CD4-positive, alpha-beta T cell treated with Interleukin-4 for 4 hours (primary cell): ENCODE measurements around the gene TUBB4A.
A peak's percentile ranks its signal among the peaks of the same experiment; 100 is the strongest.
"Not testable (repeated sequence)": the region's sequence is repeated elsewhere in the genome, so short reads cannot be mapped to it uniquely, and the experiment has no call there.

Experiments
- DNase-seq: peaks from one replicate; pipeline ENCODE4 v3.0.0-alpha.2; 2020

Gene TUBB4A

DNA sequence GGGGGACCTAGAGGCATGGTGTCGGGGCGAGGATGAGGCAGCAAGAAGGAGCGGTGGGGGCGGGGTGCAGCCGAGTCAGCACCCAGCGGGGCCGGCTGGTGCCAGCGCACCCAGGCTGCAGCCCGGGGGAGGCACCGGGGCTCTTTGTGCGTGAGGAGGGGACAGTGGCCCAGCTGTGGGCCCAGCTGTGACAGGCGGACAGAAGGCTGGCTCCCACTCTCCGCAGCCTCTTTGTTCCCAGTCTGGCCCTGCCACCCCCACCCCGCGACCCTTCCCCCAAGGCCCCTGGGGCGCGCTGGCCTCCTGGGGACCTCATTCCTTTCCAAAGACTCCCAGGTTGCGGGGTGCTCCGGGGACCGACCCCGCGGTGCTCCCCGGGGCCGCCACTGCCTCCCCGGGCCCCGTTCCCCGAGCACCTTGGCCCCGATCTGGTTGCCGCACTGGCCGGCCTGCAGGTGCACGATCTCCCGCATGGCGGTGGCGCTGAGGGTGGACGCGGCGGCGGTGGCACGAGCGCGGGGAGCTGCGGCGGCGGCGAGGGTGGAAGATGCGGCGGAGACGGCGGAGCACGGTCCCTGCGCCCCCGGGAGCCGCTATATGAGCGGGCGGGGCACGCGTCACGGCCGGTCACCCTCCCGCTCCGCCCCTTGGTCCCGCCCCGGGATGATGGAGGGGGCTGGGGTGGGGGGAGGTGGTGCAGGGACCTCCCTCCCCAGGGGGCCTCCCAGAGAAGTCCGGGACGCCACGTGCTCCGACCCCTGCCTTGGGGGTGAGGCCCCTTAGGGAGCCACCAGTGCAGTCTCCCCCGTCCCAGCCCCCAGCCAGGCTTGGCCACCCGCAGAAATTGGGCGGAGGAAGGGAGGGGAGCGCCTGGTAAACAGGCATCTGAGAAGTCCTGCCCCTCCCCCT, at the start of gene TUBB4A:
TSS of gene TUBB4A (minus strand) at position 570 of the 909 bp plus-strand sequence. CDS start at position 473, 97 bp downstream.
- no peak for DNase-seq

DNA sequence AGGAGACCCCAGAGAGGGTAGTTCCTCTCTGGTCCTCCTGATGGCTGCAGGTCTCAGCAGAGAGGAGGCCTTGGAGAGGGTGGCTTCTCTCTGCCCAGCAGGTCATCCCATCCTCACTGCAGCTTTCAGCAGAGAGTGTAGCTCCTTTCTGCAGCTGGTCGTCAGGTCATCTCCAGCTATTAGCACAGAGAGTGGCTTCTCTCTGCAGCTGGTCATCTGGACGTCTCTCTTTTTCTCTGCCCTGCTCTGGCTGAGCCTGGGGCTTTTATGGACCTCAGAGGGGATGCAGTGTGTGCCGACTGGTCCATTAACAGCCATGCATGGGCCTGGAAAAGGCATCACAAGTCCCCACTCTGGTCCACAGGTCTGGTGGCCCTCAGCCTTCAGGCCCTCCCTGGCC, 49.0 kb upstream of the TUBB4A start:
- DNase-seq: no peak

DNA sequence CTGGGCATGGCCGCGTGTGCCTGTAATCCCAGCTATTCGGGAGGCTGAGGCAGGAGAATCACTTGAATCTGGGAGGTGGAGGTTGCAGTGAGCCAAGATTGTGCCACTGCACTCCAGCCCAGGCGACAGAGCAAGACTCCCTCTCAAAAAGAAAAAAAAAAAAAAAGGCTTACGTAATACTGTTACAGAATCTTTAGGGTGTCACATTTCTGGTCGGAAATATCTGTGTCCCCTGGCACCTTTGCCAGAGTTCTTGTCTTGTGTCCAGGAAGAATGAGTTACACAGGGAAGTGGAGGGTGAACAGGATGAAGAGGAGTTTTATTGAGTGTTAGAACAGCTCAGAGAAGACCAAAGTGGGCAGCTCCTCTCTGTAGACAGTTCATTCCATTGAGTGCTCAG, 48.6 kb upstream of the TUBB4A start:
- not testable (repeated sequence) for DNase-seq

DNA sequence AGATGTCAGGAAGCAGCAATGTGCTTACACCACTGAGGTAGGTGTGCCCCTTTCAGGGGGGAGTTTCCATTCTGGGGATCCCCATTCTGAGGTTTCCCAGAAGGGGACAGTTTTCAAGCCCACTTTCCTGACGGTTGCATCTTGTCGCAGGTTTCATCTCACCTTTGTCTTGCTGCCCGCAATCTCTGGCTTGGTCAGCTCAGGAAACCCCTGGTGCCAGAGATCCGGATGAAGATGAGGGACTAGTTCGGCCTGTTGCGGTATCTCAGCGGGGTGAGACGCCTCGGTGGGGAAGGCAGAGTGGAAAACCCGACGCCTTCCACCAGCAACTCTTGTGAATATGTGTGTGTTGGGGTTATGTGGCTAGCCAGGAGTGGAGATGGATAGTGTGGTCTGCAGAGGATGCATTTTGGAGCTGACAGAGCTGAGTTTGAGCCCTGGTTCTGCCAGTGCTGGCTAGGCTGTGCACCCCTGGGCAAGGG, 41.8 kb upstream of the TUBB4A start:
- no peak for DNase-seq

- DNase-seq: no peak
Observed at GRCh38 chr19:6540918-6541689, 39.0 kb upstream of the TUBB4A start.

- no peak for DNase-seq
Observed at GRCh38 chr19:6539514-6539913, 37.4 kb upstream of the TUBB4A start.

- no peak for DNase-seq
Observed at GRCh38 chr19:6535558-6536137, 33.5 kb upstream of the TUBB4A start.

DNA sequence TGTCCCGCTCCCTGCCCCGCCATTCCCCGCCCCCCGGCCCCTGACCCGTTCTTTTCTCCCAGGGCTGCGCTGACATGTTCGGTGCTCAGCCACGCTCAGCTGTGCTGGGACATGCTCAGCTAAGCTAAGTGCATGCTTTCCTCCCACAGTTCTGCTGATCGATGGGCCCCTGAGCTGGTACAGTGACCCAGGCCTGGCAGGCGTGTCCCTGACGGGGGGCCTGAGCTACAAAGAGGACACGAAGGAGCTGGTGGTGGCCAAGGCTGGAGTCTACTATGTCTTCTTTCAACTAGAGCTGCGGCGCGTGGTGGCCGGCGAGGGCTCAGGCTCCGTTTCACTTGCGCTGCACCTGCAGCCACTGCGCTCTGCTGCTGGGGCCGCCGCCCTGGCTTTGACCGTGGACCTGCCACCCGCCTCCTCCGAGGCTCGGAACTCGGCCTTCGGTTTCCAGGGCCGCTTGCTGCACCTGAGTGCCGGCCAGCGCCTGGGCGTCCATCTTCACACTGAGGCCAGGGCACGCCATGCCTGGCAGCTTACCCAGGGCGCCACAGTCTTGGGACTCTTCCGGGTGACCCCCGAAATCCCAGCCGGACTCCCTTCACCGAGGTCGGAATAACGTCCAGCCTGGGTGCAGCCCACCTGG, 32.5 kb upstream of the TUBB4A start:
- no peak for DNase-seq

GRCh38 chr19:6533746-6534418, 31.8 kb upstream of the TUBB4A start:
- no peak for DNase-seq

GRCh38 chr19:6533000-6533328, 30.9 kb upstream of the TUBB4A start:
- no peak for DNase-seq

- DNase-seq: no peak
Observed at GRCh38 chr19:6532244-6532999, 30.3 kb upstream of the TUBB4A start.

DNA sequence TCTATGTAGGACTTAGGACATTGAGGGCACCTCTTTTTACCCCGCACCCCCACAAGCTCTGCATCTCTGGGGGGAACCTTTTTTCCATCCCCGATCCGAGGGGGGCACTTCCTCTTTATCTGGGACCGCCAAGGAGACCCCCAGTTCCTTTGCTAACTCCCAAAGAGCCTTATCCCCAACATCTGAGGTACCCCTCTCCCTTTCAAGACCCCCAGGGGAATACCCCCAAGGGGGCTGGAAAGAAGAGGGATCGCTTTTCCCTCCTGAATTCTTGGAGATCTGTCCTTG, 29.8 kb upstream of the TUBB4A start:
- no peak for DNase-seq

GRCh38 chr19:6531163-6531955, 29.2 kb upstream of the TUBB4A start:
- DNase-seq: no peak

- DNase-seq: peak; percentile 76
Observed at GRCh38 chr19:6530386-6531162, 28.5 kb upstream of the TUBB4A start, which contains the start of gene TNFSF9. Gene TNFSF9 (plus strand): TSS chr19:6531026. CDS start chr19:6531037, 11 bp downstream.

DNA sequence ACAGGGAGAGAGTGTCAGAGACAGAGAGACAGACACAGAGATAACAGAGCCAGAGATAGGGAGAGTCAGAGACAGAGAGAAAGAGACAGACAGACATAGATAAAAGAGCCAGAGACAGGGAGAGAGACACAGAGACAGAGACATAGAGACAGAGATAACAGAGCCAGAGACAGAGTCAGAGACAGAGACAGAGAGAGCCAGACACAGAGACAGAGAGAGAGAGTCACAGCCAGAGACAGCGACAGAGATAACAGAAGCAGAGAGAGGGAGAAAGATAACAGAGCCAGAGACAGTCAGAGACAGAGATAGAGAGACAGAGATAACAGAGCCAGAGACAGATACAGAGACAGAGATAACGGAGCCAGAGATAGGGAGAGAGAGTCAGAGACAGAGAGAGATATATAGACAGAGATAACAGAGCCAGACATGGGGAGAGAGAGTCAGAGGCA, 27.9 kb upstream of the TUBB4A start:
- no peak for DNase-seq

GRCh38 chr19:6529351-6529750, 27.2 kb upstream of the TUBB4A start:
- no peak for DNase-seq

DNA sequence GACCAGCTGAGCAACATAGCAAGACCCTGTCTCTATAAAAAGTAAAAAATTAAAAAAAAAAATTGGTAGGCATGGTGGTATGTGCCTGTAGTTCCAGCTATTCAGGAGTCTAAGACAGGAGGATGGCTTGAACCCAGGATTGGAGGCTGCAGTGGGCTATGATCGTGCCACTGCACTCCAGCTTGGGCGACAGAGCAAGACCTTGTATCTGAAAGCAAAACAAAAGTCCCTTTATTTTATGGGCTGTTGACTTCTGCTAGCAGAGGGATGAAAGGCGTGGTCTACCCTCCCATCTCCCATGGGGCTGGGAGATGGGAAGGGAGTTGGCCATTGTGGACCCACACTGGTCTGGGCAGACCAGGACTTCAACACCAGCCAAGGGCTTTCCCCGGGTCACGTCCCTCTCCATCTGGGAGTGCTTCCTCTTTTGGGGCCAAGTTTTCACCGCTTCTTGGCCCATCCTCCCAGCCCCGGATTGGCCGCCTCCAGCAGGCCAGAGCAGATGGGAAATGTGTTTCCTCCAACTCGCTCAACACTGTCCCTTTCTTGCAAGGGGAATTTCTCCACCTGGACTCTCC, 26.5 kb upstream of the TUBB4A start:
- no peak for DNase-seq

- DNase-seq: no peak
Observed at GRCh38 chr19:6527893-6528543, 25.9 kb upstream of the TUBB4A start.

GRCh38 chr19:6524311-6524710, 22.2 kb upstream of the TUBB4A start:
- no peak for DNase-seq
